ENCODE data around the gene FRK. TPM values are rescaled to one million over a fixed set of nuclear protein-coding genes. Genes with fewer than 3 reads are reported as not detected.
"Not testable (repeated sequence)": the region's sequence is repeated elsewhere in the genome, so short reads cannot be mapped to it uniquely, and the experiment has no call there.

FRK gene
- total and polyA plus RNA-seq, 5 experiments from 2014 or later: 0.01 to 0.08 TPM; not detected in 3

GRCh38 chr6:115899730-115900282 lies 160.9 kb downstream of the FRK start:
- H3K4me1 Mint-ChIP-seq: no peaks in the 10 kb centered on the region
- no peak overlapping the region for H3K27ac Mint-ChIP-seq
- ATAC-seq (no peak), DNase-seq (no peak)
- no peaks in the 10 kb centered on the region for H3K9me3 Mint-ChIP-seq
- H3K27me3 Mint-ChIP-seq: peaks cover 0 to 11% (median 5%) of the 10 kb centered on the region in 5 donors
- no peaks in the 10 kb centered on the region for H3K36me3 Mint-ChIP-seq
- H3K4me3 Mint-ChIP-seq: no peak overlapping the region
- POLR2A ChIA-PET: no interaction called here

DNA sequence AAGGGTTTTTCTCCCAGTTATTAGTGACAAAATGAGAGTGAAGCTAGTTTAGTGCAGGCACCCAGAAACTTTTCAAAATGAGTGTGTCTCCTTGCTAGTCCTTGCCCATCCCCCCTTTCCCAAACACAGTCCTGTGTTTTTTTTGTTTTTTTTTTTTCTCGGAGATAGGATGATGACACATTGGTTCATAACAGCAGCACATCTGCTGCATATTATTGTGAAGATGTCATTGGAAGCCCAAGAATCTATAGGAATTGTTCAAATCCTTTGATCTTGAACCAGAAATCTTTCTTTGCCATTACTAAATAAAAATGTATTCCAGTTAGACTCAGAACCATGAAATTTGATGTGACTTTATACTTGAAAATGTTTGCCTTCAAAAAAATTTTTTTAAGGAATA lies 162.4 kb downstream of the FRK start:
- no peaks in the 10 kb centered on the region for H3K36me3 Mint-ChIP-seq
- POLR2A ChIA-PET: no interaction called here
- H3K9me3 Mint-ChIP-seq: no peaks in the 10 kb centered on the region
- ATAC-seq (no peak), DNase-seq (no peak)
- peaks cover 0 to 11% (median 4%) of the 10 kb centered on the region in 5 donors for H3K27me3 Mint-ChIP-seq
- no peak overlapping the region for H3K27ac Mint-ChIP-seq
- no peaks in the 10 kb centered on the region for H3K4me1 Mint-ChIP-seq
- H3K4me3 Mint-ChIP-seq: no peak overlapping the region

- Mint-ChIP-seq H3K27ac (no peak overlapping the region), H3K27me3 (peaks cover 0 to 4% (median 0%) of the 10 kb centered on the region in 5 donors), H3K9me3 (peaks cover 0 to 1% (median 0%) of the 10 kb centered on the region in 9 donors), H3K4me1 (no peaks in the 10 kb centered on the region), H3K36me3 (no peaks in the 10 kb centered on the region), H3K4me3 (no peak overlapping the region)
- DNase-seq (no peak), ATAC-seq (no peak)
- POLR2A ChIA-PET: no interaction called here
Observed at GRCh38 chr6:115896538-115897129, 164.1 kb downstream of the FRK start.

DNA sequence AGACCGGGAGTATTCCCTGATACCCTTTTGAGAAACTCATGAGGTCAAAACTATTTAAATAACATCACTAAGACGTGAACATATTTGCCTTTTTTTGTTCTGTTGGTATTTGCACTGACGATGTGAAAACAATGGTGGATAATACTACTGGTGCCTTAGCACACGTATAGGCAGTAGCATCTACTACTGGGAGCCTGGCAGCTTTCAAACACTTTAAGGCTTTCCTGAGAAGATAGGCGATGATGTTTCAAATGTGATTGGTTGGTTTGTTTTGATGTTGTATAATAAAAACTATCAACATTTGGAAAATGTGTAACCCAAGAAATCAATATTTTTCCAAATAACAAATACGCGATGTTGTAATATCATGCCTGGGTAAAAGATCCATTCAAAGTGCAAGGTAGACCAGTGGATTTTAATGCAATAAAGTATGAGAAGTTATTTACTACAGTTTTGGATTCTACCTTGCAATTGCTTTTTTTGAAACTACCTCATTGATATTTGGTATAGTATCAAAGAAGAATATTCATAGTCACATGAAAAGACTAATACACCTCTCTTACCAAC lies 166.2 kb downstream of the FRK start:
- no peak overlapping the region for H3K4me3 Mint-ChIP-seq
- ATAC-seq (no peak), DNase-seq (no peak)
- peaks cover 0 to 3% (median 0%) of the 10 kb centered on the region in 9 donors for H3K9me3 Mint-ChIP-seq
- H3K27me3 Mint-ChIP-seq: peaks cover 0 to 4% (median 0%) of the 10 kb centered on the region in 5 donors
- H3K27ac Mint-ChIP-seq: no peak overlapping the region
- no peaks in the 10 kb centered on the region for H3K4me1 Mint-ChIP-seq
- no peaks in the 10 kb centered on the region for H3K36me3 Mint-ChIP-seq
- POLR2A ChIA-PET: no interaction called here

DNA sequence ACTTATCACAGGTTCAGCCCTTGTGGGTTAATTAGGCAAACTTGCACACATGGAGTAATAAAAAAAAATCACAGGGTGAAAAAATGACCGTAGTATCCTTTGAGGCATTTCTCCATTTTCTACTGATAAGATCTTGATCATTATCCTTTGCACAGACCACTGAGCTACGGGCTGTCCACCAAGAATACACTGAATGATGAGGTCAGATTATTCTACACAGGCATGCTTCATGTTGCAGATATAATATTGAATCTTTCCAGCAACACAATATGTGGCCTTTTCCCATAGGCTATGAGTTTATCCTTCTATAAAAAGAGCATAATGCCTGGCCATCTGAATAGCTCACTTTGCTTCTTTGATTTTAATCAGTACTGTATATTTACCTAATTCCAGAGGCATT lies 168.9 kb downstream of the FRK start:
- DNase-seq (no peak), ATAC-seq (no peak)
- POLR2A ChIA-PET: no interaction called here
- no peaks in the 10 kb centered on the region for H3K36me3 Mint-ChIP-seq
- no peak overlapping the region for H3K4me3 Mint-ChIP-seq
- peaks cover 0 to 4% (median 0%) of the 10 kb centered on the region in 5 donors for H3K27me3 Mint-ChIP-seq
- H3K27ac Mint-ChIP-seq: no peak overlapping the region
- peaks cover 0 to 3% (median 0%) of the 10 kb centered on the region in 9 donors for H3K9me3 Mint-ChIP-seq
- H3K4me1 Mint-ChIP-seq: no peaks in the 10 kb centered on the region

DNA sequence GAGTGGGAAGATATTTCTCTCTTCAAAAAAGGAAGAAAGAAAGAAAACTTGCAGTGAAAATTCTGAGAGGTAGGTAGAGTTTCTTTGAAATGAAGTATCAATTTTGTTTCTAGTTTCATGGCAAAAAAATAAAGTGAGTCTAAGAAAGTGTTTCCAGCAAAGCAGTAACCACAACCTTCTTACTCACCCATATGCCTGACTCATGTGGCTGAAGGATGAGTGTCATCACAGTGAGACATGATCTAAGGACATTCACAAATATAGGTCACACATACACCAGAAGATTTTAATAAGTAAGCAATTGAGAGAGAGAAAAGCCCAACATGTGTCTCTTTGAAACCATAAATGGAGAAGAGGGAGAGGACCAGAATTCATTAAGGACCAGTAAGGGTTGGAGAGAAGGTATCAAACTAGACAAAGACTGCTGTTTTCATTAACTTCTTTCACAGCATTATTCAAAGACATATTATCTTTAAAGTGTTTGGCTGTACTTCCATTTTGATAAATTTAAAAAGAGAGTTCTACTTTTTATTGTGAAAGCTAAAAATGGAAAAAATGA lies 169.5 kb downstream of the FRK start:
- H3K27me3 Mint-ChIP-seq: peaks cover 0 to 4% (median 0%) of the 10 kb centered on the region in 5 donors
- no peaks in the 10 kb centered on the region for H3K4me1 Mint-ChIP-seq
- POLR2A ChIA-PET: no interaction called here
- H3K4me3 Mint-ChIP-seq: no peak overlapping the region
- H3K27ac Mint-ChIP-seq: no peak overlapping the region
- no peak for ATAC-seq
- H3K9me3 Mint-ChIP-seq: peaks cover 0 to 3% (median 0%) of the 10 kb centered on the region in 9 donors
- H3K36me3 Mint-ChIP-seq: no peaks in the 10 kb centered on the region
- DNase-seq: no peak

GRCh38 chr6:115890238-115890637 lies 170.5 kb downstream of the FRK start:
- no peak overlapping the region for H3K4me3 Mint-ChIP-seq
- no peaks in the 10 kb centered on the region for H3K4me1 Mint-ChIP-seq
- ATAC-seq: no peak
- H3K36me3 Mint-ChIP-seq: no peaks in the 10 kb centered on the region
- DNase-seq: no peak
- POLR2A ChIA-PET: no interaction called here
- peaks cover 0 to 3% (median 0%) of the 10 kb centered on the region in 9 donors for H3K9me3 Mint-ChIP-seq
- peaks cover 0 to 4% (median 0%) of the 10 kb centered on the region in 5 donors for H3K27me3 Mint-ChIP-seq
- no peak overlapping the region for H3K27ac Mint-ChIP-seq

DNA sequence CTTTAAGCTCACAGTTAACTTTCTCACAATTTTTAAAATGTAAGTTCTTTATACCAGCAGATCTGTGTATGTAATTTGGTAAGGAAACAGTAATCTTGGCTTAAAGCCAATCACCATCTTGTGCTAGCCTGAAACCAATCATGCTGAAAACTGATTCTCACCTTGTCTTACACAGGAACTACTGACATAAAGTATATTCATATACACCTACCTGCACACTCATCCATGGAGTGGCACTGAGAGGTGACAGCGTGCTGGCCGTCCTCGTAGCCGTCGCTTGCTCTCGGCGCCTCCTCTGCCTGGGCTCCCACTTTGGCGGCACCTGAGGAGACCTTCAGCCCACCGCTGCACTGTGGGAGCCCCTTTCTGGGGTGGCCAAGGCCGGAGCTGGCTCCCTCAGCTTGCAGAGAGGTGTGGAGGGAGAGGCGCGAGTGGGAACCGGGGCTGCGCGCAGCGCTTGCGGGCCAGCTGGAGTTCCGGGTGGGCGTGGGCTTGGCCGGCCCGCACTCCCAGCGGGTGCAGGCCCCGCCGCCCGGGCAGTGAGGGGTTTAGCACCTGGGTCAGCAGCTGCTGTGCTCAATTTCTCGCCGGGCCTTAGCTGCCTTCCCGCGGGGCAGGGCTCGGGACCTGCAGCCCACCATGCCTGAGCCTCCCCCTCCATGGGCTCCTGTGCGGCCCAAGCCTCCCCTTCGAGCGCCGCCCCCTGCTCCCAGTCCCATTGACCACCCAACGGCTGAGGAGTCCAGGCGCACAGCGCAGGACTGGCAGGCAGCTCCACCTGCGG lies 171.8 kb downstream of the FRK start:
- H3K27ac Mint-ChIP-seq, H3K36me3 Mint-ChIP-seq, H3K27me3 Mint-ChIP-seq, DNase-seq, POLR2A ChIA-PET, H3K4me3 Mint-ChIP-seq, H3K9me3 Mint-ChIP-seq, ATAC-seq, H3K4me1 Mint-ChIP-seq: not testable (repeated sequence)

- DNase-seq: no peak
- POLR2A ChIA-PET: no interaction called here
- Mint-ChIP-seq H3K27ac (no peak overlapping the region), H3K9me3 (peaks cover 0 to 3% (median 0%) of the 10 kb centered on the region in 9 donors), H3K36me3 (no peaks in the 10 kb centered on the region), H3K4me1 (no peaks in the 10 kb centered on the region), H3K4me3 (no peak overlapping the region), H3K27me3 (peaks cover 0 to 1% (median 0%) of the 10 kb centered on the region in 5 donors)
- ATAC-seq: no peak
Observed at GRCh38 chr6:115887891-115888290, 172.8 kb downstream of the FRK start.

DNA sequence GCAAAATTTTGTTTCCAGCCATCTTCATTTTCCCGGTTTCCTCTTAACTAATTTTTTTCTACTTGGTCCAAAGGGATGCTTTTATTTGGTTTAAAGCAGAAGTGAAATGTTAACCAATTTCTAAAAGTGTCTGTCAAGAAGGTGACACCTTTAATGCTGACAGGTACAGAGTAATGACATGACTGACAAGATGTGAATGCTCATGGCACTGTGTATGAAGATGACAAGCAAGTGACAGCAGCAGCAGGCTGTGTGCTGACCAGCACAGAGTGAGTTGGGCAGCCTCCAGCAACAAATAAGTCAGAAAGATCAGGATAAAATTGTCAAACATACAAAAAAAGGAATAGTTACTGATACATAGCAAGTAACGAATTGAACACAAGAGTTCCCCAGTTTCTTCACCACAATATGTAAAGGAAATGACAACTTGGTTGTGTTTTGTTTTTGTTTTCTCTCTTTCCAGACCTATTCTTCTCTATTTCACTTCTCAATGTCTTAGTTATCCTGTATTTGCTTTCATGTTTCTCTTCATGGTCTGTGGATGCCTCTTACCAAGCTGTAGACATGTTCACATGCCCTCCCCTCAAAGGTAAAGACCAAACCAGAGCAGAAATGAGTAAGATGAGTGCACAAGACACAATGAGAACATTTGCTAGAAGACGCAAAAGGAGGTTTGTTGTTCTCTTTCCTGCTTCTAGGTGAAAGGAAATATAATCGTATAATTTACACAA lies 174.9 kb downstream of the FRK start:
- ATAC-seq: no peak
- H3K9me3 Mint-ChIP-seq: peaks cover 0 to 3% (median 0%) of the 10 kb centered on the region in 9 donors
- H3K4me3 Mint-ChIP-seq: no peak overlapping the region
- H3K36me3 Mint-ChIP-seq: no peaks in the 10 kb centered on the region
- no peak overlapping the region for H3K27ac Mint-ChIP-seq
- peaks cover 0 to 4% (median 1%) of the 10 kb centered on the region in 5 donors for H3K27me3 Mint-ChIP-seq
- POLR2A ChIA-PET: no interaction called here
- H3K4me1 Mint-ChIP-seq: no peaks in the 10 kb centered on the region
- no peak for DNase-seq

- Mint-ChIP-seq H3K27me3 (peaks cover 0 to 4% (median 0%) of the 10 kb centered on the region in 5 donors), H3K36me3 (no peaks in the 10 kb centered on the region)
- ATAC-seq: no peak
Observed at GRCh38 chr6:115882771-115883170, 177.9 kb downstream of the FRK start.

GRCh38 chr6:115882174-115882573 lies 178.5 kb downstream of the FRK start:
- Mint-ChIP-seq H3K9me3 (peaks cover 0 to 2% (median 0%) of the 10 kb centered on the region in 9 donors), H3K4me1 (no peaks in the 10 kb centered on the region), H3K27ac (no peak overlapping the region), H3K36me3 (no peaks in the 10 kb centered on the region), H3K4me3 (no peak overlapping the region), H3K27me3 (peaks cover 0 to 4% (median 0%) of the 10 kb centered on the region in 5 donors)
- ATAC-seq (no peak), DNase-seq (no peak)
- POLR2A ChIA-PET: no interaction called here

More at GRCh38 chr6:115882771-115883170, 177.9 kb downstream of the FRK start:
- POLR2A ChIA-PET: no interaction called here
- no peak for DNase-seq
- peaks cover 0 to 2% (median 0%) of the 10 kb centered on the region in 9 donors for H3K9me3 Mint-ChIP-seq
- no peak overlapping the region for H3K27ac Mint-ChIP-seq
- H3K4me1 Mint-ChIP-seq: no peaks in the 10 kb centered on the region
- H3K4me3 Mint-ChIP-seq: no peak overlapping the region

Data from naive thymus-derived CD8-positive, alpha-beta T cell (primary cell).